ENCODE results near the gene KBTBD13.

KBTBD13 gene

DNA sequence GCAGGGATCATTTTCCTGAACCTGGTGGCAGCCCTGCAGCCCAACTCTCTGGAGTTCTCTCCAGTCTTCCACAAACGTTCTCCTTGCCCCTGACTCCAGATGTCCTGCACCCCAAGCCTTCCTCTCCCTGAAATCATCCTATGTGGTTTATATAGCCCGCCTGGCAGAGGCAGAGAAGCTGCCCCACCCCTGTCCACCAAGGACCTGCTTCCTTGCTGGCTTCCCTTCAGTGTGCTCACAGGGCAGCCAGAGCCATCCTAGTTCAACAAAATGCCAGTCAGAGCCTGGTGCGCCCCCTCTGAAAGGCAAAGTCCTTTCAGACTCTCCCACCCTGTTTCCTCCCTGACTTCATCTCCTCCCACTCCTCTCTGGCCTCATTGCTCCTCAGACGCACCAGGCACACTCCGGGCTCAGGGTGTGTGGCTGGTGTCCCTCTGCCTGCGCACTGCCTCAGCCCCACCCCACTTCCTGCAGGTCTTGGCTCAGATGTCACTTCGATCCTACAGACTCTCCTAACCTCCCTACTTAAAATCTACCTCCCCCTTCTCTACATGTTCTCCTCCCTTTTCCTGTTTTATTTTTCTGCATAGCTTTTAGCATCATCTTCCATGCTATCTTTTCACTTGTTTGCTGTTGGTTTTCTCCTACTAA lies 5.9 kb downstream of the KBTBD13 start:
- TF ChIP-seq FOXP2 (optimal IDR thresholded peaks at IDR 0.05; ENCODE audit: borderline replicate concordance, extremely low read depth, extremely low read length, insufficient read depth) (no peak), POLR2AphosphoS5 (IDR thresholded peaks at IDR 0.05; ENCODE audit: low read depth, low read length) (no peak), SIN3A (IDR thresholded peaks at IDR 0.05; ENCODE audit: borderline replicate concordance, insufficient read depth, low read length) (no peak), TAF1 (IDR thresholded peaks at IDR 0.05; ENCODE audit: borderline replicate concordance, insufficient read depth, low read length) (no peak)
- TF ChIP-seq, protein P1, sequence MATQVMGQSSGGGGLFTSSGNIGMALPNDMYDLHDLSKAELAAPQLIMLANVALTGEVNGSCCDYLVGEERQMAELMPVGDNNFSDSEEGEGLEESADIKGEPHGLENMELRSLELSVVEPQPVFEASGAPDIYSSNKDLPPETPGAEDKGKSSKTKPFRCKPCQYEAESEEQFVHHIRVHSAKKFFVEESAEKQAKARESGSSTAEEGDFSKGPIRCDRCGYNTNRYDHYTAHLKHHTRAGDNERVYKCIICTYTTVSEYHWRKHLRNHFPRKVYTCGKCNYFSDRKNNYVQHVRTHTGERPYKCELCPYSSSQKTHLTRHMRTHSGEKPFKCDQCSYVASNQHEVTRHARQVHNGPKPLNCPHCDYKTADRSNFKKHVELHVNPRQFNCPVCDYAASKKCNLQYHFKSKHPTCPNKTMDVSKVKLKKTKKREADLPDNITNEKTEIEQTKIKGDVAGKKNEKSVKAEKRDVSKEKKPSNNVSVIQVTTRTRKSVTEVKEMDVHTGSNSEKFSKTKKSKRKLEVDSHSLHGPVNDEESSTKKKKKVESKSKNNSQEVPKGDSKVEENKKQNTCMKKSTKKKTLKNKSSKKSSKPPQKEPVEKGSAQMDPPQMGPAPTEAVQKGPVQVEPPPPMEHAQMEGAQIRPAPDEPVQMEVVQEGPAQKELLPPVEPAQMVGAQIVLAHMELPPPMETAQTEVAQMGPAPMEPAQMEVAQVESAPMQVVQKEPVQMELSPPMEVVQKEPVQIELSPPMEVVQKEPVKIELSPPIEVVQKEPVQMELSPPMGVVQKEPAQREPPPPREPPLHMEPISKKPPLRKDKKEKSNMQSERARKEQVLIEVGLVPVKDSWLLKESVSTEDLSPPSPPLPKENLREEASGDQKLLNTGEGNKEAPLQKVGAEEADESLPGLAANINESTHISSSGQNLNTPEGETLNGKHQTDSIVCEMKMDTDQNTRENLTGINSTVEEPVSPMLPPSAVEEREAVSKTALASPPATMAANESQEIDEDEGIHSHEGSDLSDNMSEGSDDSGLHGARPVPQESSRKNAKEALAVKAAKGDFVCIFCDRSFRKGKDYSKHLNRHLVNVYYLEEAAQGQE (IDR thresholded peaks at IDR 0.05; ENCODE audit: insufficient read depth in 1 of 2, low read depth in 2 of 2, low read length in 2 of 2) = no peak

DNA sequence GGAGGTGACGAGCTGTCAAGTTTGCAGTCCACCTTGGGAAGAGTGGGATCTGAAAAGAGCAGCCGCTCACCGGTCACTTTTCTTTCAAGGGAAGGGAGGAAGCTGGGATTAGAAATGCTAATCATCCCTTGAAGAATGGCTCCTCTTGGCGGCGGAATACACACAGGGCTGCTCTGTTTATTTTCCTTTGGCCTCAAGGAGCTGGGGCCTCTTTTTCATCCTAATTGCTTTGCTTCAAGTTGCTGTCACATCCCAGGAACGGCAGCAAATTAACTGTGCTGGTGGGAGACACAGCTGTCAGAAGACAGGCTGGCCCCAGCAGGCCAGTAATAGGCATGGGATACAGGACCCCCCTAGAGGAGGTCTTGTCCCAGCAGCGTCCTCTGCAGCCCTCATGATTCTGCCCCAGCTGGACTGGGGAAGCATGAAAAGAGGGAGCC lies 6.7 kb downstream of the KBTBD13 start:
- TF ChIP-seq POLR2AphosphoS5 (IDR thresholded peaks at IDR 0.05; ENCODE audit: low read depth, low read length) = no peak

- TF ChIP-seq SIN3A (IDR thresholded peaks at IDR 0.05; ENCODE audit: borderline replicate concordance, insufficient read depth, low read length) (no peak), FOXP2 (optimal IDR thresholded peaks at IDR 0.05; ENCODE audit: borderline replicate concordance, extremely low read depth, extremely low read length, insufficient read depth) (no peak), POLR2AphosphoS5 (IDR thresholded peaks at IDR 0.05; ENCODE audit: low read depth, low read length) (no peak), TAF1 (IDR thresholded peaks at IDR 0.05; ENCODE audit: borderline replicate concordance, insufficient read depth, low read length) (no peak)
- TF ChIP-seq, protein P1 (IDR thresholded peaks at IDR 0.05; ENCODE audit: insufficient read depth in 1 of 2, low read depth in 2 of 2, low read length in 2 of 2) = no peak
Observed at GRCh38 chr15:65084500-65085206, 8.1 kb downstream of the KBTBD13 start.

DNA sequence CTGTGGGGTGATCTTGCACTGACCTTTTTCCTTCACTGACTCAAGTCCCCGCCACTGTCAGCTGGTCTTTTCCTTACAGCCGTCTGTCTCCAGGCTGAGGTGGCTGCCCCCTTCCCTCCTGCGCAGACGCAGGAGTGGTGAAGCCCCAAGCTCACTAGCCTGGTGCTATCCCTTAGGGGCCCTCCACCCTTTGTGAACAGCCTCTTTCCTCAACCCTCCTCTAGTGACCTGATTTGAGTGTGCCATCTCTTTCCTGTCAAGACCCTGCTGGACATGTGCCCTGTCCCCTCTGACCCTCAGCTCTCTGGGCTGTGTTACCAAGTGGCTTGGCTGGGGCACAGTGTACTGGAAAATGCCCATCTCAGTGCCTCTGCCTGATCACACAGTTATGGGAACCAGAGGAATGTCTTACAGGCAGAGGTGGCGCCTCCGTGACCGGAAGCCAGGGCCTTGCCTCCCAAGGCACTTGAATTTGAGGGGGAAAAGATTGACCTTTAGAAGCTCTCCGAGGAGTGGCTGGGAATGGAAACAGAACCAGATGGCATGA lies 8.7 kb downstream of the KBTBD13 start:
- TF ChIP-seq SIN3A (IDR thresholded peaks at IDR 0.05; ENCODE audit: borderline replicate concordance, insufficient read depth, low read length) = no peak
- no peak for TF ChIP-seq FOXP2 (optimal IDR thresholded peaks at IDR 0.05; ENCODE audit: borderline replicate concordance, extremely low read depth, extremely low read length, insufficient read depth)
- no peak for TF ChIP-seq POLR2AphosphoS5 (IDR thresholded peaks at IDR 0.05; ENCODE audit: low read depth, low read length)
- TF ChIP-seq, protein P1 (IDR thresholded peaks at IDR 0.05; ENCODE audit: insufficient read depth in 1 of 2, low read depth in 2 of 2, low read length in 2 of 2) = no peak
- no peak for TF ChIP-seq TAF1 (IDR thresholded peaks at IDR 0.05; ENCODE audit: borderline replicate concordance, insufficient read depth, low read length)

- TF ChIP-seq FOXP2 (optimal IDR thresholded peaks at IDR 0.05; ENCODE audit: borderline replicate concordance, extremely low read depth, extremely low read length, insufficient read depth) (no peak), TAF1 (IDR thresholded peaks at IDR 0.05; ENCODE audit: borderline replicate concordance, insufficient read depth, low read length) (no peak)
- TF ChIP-seq, protein P1 (IDR thresholded peaks at IDR 0.05; ENCODE audit: insufficient read depth in 1 of 2, low read depth in 2 of 2, low read length in 2 of 2) = no peak
Observed at GRCh38 chr15:65085990-65086679, 9.6 kb downstream of the KBTBD13 start.

All from PFSK-1 (cell line).